K562 (cell line): ENCODE data around the gene SLC9C2. TPM values are rescaled to one million over a fixed set of nuclear protein-coding genes. Genes with fewer than 3 reads are reported as not detected.

Experiments
- BMI1 ChIP-seq: fragments of 150-350 bp; IDR thresholded peaks from 2 replicates; pipeline ENCODE4 v1.6.1; 2014; ENCODE audit warnings: low read length
- CBFB ChIP-seq: sonication (generic); formaldehyde crosslinking; IDR thresholded peaks from 2 replicates; pipeline ENCODE4 v1.4.0; 2020; ENCODE audit warnings: mild to moderate bottlenecking, missing genetic modification reagents
- DACH1 ChIP-seq: fragments of 450-650 bp; IDR thresholded peaks from 2 replicates; pipeline ENCODE4 v1.6.1; 2018; ENCODE audit not compliant: partially characterized antibody
- ERF ChIP-seq: fragments of 450-650 bp; formaldehyde crosslinking; IDR thresholded peaks from 2 replicates; pipeline ENCODE4 v1.4.0; 2020; ENCODE audit warnings: mild to moderate bottlenecking, mixed read lengths
- GABPA ChIP-seq: fragments of 200-800 bp; sonication (Bioruptor generic); conservative IDR thresholded peaks from 2 replicates; pipeline ENCODE4 v1.6.1; 2016; ENCODE audit warnings: low read depth, missing genetic modification characterization, missing compliant biosample characterization
- KLF16 ChIP-seq: IDR thresholded peaks from 2 replicates; pipeline ENCODE4 v1.6.1; 2016; ENCODE audit warnings: antibody characterized with exemption
- MED1 ChIP-seq: sonication (generic); formaldehyde crosslinking; IDR thresholded peaks from 2 replicates; pipeline ENCODE4 v1.8.1; 2023; ENCODE audit warnings: missing genetic modification reagents, borderline replicate concordance
- NONO ChIP-seq, 2 experiments: fragments of 200-400 bp in 1 of 2; fragments of 450-650 bp in 1 of 2; formaldehyde crosslinking in 1 of 2; IDR thresholded peaks; 2 replicates each; pipeline ENCODE4 v1.6.1; 2017; ENCODE audit warnings: low read depth in 2 of 2, mild to moderate bottlenecking in 2 of 2, moderate library complexity in 2 of 2, low read length in 1 of 2
- SIRT6 ChIP-seq: IDR thresholded peaks from one replicate; pipeline ENCODE4 v1.6.1; 2012; ENCODE audit warnings: low read depth, mild to moderate bottlenecking, control low read depth, inconsistent platforms, low read length, moderate library complexity
- SLC30A9 ChIP-seq: fragments of 250-450 bp; sonication (Bioruptor Pico); IDR thresholded peaks from 2 replicates; pipeline ENCODE4 v1.8.0; 2022; ENCODE audit warnings: mild to moderate bottlenecking, moderate library complexity
- VEZF1 ChIP-seq: fragments of 200-800 bp; sonication (Bioruptor generic); IDR thresholded peaks from 2 replicates; pipeline ENCODE4 v1.6.1; 2017; ENCODE audit warnings: missing genetic modification characterization, missing compliant biosample characterization
- ZBTB11 ChIP-seq, 3 experiments: fragments of 200-800 bp in 1 of 3; fragments of 250-450 bp in 1 of 3; fragments of 450-650 bp in 1 of 3; sonication (Bioruptor Pico) in 1 of 3; sonication (Bioruptor generic) in 1 of 3; formaldehyde crosslinking in 1 of 3; IDR thresholded peaks; 2 replicates each; pipeline versions ENCODE4 v1.6.1 to v1.8.0; 2016 to 2022; ENCODE audit warnings: mild to moderate bottlenecking in 2 of 3, missing genetic modification characterization in 2 of 3, missing compliant biosample characterization in 1 of 3, moderate library complexity in 1 of 3
- polyA plus RNA-seq, 8 experiments: library from polyadenylated mRNA; depleted of rRNA in 4 of 8; stranded (reverse) in 5 of 8; unstranded in 3 of 8; fragments of >200 nt; fragmentation: Nextera tagmentation in 2 of 8; fragmentation: Illumina TruSeq in 1 of 8; extraction: Ambion mirVana in 2 of 8; extraction: Trizol in 1 of 8; gene quantifications; 2 replicates each; pipeline versions ENCODE4 v1.2.1 to v1.2.3, GENCODE V29; 2011 to 2014; ENCODE audit warnings: inconsistent platforms in 1 of 8, missing spikeins in 1 of 8
- total RNA-seq, 7 experiments: library from RNA; depleted of rRNA in 6 of 7; stranded (reverse); fragments of >200 nt in 6 of 7; fragmentation: Illumina TruSeq in 2 of 7; extraction: Trizol in 2 of 7; gene quantifications; 2 replicates each; pipeline versions ENCODE4 v1.2.1 to v1.2.3, GENCODE V29; 2011 to 2021; ENCODE audit warnings: low replicate concordance in 1 of 7
- TF ChIP-seq, protein P1 (sequence below): fragments of 450-650 bp; formaldehyde crosslinking; conservative IDR thresholded peaks from 2 replicates; pipeline ENCODE4 v1.4.0; 2022; ENCODE audit warnings: mild to moderate bottlenecking, missing genetic modification characterization
- TF ChIP-seq, protein P2 (sequence below): fragments of 250-450 bp; sonication (Bioruptor Pico); IDR thresholded peaks from 2 replicates; pipeline ENCODE4 v1.8.0; 2021; ENCODE audit warnings: borderline replicate concordance, mild to moderate bottlenecking, moderate library complexity; ENCODE audit not compliant: poor library complexity, severe bottlenecking
- TF ChIP-seq, protein P3 (sequence below): sonication (generic); formaldehyde crosslinking; IDR thresholded peaks from 2 replicates; pipeline ENCODE4 v1.8.0; 2023; ENCODE audit warnings: mild to moderate bottlenecking, missing genetic modification reagents

The SLC9C2 gene
- total and polyA plus RNA-seq, 9 of the 15 experiments (the other 6 are each of a cell fraction or from before 2014, with no cell fraction given), result 0.11 to 0.22 (median 0.15) TPM; not detected in 5

- TF ChIP-seq MED1 (CRISPR knock-in tag) (no peak), ERF (CRISPR knock-in tag) (peak; percentile 92), GABPA (peak; percentile 51; the same call in 1 of the 2 replicates), VEZF1 (CRISPR knock-in tag) (peak; percentile 40), BMI1 (no peak), NONO (IDR thresholded peaks at IDR 0.05; ENCODE audit: low read depth in 2 of 2, low read length in 1 of 2) (peak in 1 of 2 experiments; percentile 55; a peak in 2 of 4 replicates), SIRT6 (no peak), DACH1 (no peak), SLC30A9 (CRISPR knock-in tag) (no peak), KLF16 (peak; percentile 90), CBFB (CRISPR knock-in tag) (peak; percentile 43; the same call in 1 of the 2 replicates), ZBTB11 (CRISPR knock-in tag; IDR thresholded peaks at IDR 0.05) (peak in 1 of 3 experiments; percentile 45; a peak in 1 of 6 replicates)
- TF ChIP-seq, protein P1, sequence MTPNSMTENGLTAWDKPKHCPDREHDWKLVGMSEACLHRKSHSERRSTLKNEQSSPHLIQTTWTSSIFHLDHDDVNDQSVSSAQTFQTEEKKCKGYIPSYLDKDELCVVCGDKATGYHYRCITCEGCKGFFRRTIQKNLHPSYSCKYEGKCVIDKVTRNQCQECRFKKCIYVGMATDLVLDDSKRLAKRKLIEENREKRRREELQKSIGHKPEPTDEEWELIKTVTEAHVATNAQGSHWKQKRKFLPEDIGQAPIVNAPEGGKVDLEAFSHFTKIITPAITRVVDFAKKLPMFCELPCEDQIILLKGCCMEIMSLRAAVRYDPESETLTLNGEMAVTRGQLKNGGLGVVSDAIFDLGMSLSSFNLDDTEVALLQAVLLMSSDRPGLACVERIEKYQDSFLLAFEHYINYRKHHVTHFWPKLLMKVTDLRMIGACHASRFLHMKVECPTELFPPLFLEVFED, result no peak
- TF ChIP-seq, protein P2, sequence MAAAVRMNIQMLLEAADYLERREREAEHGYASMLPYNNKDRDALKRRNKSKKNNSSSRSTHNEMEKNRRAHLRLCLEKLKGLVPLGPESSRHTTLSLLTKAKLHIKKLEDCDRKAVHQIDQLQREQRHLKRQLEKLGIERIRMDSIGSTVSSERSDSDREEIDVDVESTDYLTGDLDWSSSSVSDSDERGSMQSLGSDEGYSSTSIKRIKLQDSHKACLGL (CRISPR knock-in tag), result peak; percentile 14
- TF ChIP-seq, protein P3, sequence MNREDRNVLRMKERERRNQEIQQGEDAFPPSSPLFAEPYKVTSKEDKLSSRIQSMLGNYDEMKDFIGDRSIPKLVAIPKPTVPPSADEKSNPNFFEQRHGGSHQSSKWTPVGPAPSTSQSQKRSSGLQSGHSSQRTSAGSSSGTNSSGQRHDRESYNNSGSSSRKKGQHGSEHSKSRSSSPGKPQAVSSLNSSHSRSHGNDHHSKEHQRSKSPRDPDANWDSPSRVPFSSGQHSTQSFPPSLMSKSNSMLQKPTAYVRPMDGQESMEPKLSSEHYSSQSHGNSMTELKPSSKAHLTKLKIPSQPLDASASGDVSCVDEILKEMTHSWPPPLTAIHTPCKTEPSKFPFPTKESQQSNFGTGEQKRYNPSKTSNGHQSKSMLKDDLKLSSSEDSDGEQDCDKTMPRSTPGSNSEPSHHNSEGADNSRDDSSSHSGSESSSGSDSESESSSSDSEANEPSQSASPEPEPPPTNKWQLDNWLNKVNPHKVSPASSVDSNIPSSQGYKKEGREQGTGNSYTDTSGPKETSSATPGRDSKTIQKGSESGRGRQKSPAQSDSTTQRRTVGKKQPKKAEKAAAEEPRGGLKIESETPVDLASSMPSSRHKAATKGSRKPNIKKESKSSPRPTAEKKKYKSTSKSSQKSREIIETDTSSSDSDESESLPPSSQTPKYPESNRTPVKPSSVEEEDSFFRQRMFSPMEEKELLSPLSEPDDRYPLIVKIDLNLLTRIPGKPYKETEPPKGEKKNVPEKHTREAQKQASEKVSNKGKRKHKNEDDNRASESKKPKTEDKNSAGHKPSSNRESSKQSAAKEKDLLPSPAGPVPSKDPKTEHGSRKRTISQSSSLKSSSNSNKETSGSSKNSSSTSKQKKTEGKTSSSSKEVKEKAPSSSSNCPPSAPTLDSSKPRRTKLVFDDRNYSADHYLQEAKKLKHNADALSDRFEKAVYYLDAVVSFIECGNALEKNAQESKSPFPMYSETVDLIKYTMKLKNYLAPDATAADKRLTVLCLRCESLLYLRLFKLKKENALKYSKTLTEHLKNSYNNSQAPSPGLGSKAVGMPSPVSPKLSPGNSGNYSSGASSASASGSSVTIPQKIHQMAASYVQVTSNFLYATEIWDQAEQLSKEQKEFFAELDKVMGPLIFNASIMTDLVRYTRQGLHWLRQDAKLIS (CRISPR knock-in tag), result peak; percentile 81; the same call in 1 of the 2 replicates
These were observed 125.4 kb downstream of the SLC9C2 start, which contains the start of gene PRDX6 (continued) for GRCh38 chr1:173477286-173478093.
